Subcutaneous adipose tissue (tissue), 4 donors: ENCODE results near the gene TAPT1. TPM values are rescaled to one million over a fixed set of nuclear protein-coding genes. Genes with fewer than 3 reads are reported as not detected.

Source experiments
- total RNA-seq, 4 donors: library from RNA; depleted of rRNA; stranded (reverse); fragments of >200 nt; gene quantifications; one replicate each; pipeline ENCODE4 v1.1.0, GENCODE V29; 2016
- TF ChIP-seq, protein P1 (sequence below): fragments of 450-650 bp; IDR thresholded peaks from one replicate; pipeline ENCODE4 v1.5.1; 2016; ENCODE audit warnings: low read depth, mild to moderate bottlenecking, control low read depth, antibody characterized with exemption, moderate library complexity

Gene TAPT1
- total RNA-seq, 4 donors from 2014 or later: 23.7 to 52.3 (median 32.8) TPM

DNA sequence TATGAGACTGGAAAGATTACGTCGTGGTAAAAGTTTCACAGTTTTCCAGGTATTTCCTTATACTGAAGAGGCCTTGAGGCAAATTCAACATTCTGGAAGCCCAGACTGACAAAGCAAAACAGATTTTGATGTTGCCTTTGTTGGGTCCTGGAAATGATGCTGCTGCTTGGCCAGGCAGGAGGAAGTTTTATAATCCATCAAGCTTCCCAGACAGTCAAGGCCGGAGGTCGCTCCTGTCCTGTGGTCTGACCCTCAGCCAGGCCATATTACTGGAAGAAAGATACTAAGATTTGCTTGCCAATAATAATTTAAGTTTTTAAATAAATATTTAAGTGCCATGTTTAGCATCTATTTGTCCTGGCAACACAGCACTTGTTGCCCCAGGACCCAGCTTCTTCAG, 63.4 kb downstream of the TAPT1 start:
- TF ChIP-seq, protein P1, sequence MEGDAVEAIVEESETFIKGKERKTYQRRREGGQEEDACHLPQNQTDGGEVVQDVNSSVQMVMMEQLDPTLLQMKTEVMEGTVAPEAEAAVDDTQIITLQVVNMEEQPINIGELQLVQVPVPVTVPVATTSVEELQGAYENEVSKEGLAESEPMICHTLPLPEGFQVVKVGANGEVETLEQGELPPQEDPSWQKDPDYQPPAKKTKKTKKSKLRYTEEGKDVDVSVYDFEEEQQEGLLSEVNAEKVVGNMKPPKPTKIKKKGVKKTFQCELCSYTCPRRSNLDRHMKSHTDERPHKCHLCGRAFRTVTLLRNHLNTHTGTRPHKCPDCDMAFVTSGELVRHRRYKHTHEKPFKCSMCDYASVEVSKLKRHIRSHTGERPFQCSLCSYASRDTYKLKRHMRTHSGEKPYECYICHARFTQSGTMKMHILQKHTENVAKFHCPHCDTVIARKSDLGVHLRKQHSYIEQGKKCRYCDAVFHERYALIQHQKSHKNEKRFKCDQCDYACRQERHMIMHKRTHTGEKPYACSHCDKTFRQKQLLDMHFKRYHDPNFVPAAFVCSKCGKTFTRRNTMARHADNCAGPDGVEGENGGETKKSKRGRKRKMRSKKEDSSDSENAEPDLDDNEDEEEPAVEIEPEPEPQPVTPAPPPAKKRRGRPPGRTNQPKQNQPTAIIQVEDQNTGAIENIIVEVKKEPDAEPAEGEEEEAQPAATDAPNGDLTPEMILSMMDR: no peak

DNA sequence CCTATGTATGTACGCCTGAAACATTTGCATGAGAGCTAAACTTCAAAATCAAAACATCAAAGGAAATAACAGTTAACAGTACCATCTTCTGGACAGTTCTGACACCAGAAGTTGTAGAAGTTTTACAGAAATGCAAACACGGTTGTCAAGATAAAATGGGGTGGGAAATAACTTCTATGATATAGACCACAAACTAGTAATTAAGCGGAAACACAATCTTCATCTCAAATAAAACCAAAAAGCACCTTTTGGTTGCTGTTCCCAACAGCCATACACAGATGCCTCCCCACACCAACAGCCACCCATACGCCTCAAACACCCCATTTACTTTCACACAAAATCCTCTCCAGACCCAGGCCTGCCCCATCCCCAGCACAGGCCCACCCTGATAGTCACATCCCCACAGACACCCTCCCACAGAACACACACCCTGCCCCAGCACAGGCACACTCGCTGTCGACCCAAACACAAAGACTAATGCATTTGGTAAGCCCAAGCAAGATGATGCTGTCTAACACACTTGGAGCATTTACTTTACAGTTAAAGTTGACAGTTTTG, 64.3 kb downstream of the TAPT1 start:
- TF ChIP-seq, protein P1: no peak

DNA sequence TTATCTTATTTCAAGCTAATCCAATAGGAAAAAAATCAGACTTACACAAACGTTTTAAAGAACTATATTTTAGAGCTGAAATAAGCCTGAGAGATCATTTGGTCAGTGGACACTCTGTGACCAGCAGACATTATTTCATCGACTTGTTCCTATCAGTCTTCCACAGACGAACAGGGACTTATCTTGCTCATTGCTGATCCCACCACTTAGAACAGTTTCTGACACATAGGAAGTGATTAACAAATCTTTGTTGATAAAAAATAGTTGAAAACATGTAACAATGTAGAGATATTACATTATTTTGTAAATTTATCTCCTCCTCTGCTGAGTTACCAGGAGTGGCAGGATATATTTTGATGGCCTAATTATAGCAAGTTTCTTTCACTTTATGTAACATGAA, 65.8 kb downstream of the TAPT1 start:
- TF ChIP-seq, protein P1: no peak

DNA sequence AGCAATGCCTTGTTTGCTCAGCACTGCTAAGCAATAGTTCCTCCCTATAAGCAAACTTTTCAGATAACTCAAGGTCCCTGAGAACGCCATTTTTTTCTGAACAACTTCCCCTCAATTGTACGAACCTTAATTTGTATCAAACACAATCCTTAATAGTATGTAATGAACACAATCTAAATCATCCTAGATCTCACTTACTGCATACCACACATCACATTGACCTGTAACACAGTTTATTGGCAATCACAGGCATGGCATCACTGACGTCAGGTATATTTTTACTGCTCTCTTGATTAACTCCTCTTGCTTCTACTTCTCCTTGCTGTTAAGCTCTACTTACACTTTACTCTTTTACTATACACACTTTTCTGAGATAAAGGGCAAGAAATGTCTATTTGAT, 67.0 kb downstream of the TAPT1 start:
- TF ChIP-seq, protein P1: no peak

DNA sequence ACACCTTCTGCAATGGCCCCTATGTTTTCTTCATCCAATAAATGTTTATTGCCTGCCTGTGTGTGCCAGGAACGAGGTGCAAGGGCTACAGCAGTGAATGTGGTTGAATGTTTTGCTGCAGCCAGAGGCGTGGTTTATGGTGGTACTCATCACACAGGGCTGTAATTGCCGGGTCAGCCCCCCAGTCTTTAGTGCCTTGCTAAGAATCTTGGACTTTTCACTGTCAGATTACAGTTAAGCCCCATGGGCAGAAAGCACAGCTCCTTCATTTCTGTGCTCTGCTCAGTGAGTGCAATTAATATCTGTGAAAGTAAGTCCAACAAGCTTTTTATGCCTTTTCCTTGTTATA, 67.8 kb downstream of the TAPT1 start:
- TF ChIP-seq, protein P1: no peak

DNA sequence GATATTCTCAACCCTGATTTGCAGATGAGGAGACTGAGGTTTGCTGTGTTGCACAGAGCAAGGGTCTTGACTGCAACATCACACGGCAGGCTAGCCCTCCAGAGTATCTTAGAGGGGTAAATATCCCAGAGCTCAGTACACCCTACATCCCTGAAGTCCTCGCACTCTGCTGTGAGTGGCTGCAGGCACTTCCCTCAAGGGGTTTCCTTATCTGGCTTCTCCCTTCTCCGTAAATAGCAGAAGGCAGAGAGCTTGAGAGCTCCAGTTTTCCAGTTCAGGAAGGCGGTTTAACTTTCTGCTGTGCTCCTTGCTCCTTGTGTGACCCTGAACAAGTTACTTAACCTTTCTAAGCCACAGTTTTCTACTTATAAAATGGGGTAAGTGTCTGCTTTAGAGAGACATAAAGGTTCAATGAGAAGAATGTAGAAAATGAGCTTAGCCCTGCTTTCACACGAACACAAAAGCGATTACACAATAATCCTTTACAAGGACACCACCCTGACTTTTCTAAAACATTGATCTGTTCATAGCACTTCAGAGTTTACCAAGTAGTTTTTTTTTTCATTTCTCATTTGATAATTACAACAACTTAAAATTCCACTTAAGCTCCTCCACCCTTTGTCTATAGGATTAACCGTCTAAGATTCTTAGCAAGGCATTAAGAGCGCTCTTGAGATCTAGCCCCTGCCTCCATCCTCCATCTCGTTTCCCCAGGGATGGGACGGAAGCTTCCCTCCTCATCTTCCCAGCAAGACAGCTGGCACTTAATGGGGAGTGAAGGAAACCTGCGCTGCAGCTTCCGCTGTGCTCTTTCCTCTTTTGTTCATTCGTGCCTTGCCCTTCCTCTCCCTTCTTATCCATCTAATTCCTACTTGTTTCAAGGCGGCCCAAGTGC, 68.4 kb downstream of the TAPT1 start:
- TF ChIP-seq, protein P1: no peak

DNA sequence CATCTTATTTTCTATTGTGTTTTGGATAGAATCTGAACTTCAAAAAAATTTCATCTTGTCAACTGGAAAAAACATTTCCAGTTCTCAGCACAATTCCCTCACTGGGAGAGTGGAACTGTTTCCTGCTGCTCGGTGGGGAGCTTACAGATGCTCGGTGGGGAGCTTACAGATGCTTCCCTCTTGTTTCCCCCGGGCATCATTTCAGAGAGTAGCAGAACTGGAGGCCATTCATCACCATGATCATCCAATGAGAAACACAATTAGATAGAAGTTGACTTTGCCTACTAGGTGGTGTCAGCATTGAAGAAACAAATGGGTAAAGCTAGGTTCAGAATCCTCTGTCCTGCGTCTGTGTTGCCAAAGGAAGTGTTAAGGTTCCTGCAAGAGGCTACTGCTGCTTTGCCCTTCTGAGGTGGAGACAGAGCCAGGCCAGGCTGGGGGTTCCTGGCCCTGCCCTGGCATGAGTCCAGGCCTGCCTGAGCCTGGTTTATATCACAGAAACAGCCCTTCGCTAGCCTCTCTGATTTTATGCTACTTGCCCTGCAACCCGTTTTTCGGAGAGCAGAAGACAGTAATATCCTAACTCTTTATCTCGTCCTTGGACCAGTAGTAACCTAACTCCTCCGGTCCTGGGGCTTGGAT, 70.6 kb downstream of the TAPT1 start:
- TF ChIP-seq, protein P1: no peak
